ENCODE data around the gene RPRD1A.
"Not testable (repeated sequence)": the region's sequence is repeated elsewhere in the genome, so short reads cannot be mapped to it uniquely, and the experiment has no call there.

The RPRD1A gene

GRCh38 chr18:36077764-36078163, 10.4 kb upstream of the RPRD1A start:
- not testable (repeated sequence) for DNase-seq

DNA sequence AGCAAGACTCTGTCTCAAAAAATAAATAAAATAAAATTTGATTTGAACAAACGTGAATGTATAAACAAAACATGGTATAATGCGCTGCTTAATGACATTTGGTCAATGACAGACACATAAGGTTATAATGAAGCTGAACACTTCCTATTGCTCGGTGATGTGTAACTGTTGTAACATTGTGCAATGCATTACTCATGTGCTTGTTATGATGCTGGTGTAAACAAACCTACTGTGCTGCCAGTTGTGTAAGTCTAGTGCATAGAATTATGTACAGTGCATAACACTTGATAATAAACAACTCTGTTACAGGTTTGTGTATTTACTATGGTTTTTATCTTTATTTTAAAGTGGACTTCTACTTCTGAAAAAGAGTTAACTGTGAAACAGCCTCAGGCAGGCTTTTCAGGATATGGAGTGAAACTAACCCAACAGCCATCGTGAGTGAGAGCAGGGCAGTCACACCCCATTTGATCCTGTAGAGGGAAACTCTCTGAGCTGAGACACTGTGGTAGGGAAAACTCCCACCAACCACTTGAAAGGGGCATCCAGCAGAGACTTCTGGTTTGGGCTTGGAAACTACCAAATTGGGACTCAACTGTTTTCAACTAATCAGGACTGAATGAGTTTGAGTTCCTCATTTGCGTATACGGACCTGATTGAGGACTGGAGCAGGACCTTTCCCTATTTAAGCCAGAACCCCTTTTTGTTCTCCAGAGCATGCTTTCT, 8.7 kb upstream of the RPRD1A start:
- peak; percentile 5 to 40 for DNase-seq

DNA sequence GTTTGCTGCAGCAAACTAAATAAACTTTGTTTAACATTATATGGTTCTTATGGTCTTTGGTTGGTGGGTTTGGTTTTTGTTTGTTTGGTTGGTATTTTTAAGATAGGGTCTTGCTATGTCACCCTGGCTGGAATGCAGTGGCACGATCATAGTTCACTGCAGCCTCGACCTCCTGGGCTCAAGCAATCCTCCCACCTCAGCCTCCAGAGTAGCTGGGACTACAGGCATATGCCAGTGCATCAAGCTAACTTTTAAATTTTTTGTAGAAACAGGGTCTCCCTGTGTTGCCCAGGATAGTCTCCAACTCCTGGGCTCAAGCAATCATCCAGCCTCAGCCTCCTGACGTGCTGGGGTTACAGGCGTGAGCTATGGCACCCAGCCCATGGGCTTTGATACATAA, 7.1 kb upstream of the RPRD1A start:
- no peak for DNase-seq

- DNase-seq, result no peak
Measured at GRCh38 chr18:36073676-36074075, 6.3 kb upstream of the RPRD1A start.

DNA sequence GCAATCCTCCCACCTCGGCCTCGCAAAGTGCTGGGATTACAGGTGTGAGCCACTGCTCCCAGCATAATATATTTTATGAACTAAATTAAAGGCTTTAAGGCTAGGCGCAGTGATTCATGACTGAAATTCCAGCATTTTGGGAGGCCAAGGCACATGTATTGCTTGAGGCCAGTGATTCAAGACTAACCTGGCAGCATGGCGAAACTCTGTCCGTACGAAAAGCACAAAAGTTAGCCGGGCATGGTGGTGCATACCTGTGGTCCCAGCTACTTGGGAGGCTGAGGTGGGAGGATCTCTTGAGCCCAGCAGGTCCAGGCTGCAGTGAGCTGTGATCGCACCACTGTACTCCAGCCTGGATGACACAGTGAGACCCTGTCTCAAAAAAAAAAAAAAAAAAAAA, 5.0 kb upstream of the RPRD1A start:
- DNase-seq, result not testable (repeated sequence)

DNA sequence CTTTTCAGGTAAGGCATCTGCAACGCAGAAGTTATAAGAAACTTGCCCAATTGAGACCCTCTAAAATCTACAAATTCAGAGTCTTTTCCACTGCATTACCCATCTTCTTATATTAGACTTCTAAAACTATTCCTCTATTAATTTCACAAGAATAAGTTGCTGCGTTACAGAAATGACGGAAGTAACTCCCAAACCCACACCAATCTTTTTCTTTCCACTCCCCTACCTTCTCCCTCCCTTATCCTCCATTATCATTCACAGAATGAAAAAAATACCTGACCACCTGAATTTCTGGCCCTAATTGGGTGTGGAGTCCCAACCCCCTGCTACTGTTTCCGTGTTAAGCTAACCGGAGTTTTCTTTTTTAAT, 689 bp downstream of the RPRD1A start:
- DNase-seq, result no peak

- no peak for DNase-seq
Measured at GRCh38 chr18:36066001-36066400, 1.4 kb downstream of the RPRD1A start.

GRCh38 chr18:36064809-36065079, 2.6 kb downstream of the RPRD1A start:
- not testable (repeated sequence) for DNase-seq

DNA sequence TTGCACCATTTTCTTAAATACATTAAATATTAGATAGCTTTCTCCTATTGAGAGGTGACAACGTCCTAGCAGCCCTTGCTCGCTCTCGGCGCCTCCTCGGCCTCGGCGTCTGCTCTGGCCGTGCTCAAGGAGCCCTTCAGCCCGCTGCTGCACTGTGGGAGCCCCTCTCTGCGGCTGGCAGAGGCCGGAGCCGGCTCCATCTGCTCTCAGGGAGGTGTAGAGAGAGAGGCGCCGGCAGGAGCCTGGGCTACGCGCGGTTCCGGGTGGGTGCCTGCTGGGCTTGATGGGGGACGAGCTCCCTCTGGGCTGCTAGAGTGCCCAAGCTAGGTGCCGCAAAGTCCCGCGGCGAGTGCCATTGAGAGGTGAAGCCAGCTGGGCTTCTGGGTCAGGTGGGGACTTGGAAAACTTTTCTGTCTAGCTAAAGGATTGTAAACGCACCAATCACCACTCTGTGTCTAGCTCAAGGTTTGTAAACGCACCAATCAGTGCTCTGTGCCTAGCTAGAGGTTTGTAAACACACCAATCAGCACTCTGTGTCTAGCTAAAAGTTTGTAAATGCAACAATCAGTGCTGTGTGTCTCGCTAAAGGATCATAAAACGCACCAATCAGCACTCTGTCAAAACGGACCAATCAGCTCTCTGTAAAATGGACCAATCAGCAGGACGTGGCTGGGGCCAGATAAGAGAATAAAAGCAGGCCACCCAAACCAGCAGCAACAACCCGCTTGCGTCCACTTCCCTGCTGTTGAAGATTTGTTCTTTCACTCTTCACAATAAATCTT, 3.1 kb downstream of the RPRD1A start:
- no peak for DNase-seq

DNA sequence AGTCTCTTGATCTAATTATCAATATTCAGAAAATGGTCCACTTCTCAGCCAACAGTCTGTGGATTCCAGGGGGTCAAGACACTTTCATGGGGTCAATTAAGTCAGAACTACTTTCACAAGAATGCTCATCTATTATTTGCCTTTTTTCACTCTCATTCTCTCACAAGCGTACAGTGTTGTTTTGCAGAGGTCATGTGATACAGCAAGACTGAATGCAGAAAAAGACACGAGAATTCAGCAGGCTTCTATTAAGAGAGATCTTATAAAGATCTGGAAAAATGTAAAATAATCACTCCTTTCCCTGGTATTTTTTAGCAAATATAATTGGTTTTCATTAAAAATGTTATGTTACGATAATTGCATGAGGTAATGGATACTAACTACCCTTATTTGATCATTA, 8.7 kb downstream of the RPRD1A start:
- no peak for DNase-seq

GRCh38 chr18:36051760-36052159, 15.6 kb downstream of the RPRD1A start:
- DNase-seq, result no peak

- DNase-seq, result no peak
Measured at GRCh38 chr18:36050479-36050878, 16.9 kb downstream of the RPRD1A start.

- DNase-seq, result no peak
Measured at GRCh38 chr18:36047521-36047920, 19.8 kb downstream of the RPRD1A start.

GRCh38 chr18:36046898-36047297, 20.5 kb downstream of the RPRD1A start:
- no peak for DNase-seq

DNA sequence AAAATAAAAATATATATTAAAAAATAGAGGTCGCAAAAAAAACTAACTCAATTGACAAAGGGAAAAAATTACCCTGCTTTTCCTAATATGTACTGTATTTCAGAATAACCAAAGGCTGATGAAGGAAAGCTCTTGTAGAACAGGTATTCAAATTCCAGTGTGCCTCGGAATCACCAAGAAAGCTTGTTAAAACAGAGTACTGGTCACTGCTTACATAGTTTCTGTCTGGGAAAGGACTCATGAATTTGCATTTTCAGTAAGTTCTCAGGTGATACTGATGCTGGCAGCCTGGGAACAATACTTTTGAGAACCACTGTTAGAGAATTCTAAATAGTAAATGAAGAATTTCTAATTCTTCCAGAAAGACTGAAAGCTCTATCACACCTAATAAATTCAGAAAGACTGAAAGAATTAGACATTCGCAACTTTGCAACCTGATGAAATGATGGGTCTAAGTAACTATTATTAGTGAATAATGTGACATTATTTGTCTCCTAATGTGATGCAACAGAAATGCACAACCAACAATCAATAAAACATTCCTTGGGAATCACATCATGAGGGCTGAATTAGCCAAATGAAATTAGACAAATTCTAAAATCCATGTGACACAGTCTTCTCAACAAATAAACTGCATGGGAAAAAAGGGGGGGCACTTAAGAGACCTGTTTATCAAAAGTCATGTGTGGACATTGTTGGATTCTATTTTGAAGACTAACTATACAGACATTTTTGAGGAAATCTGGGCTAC, 21.9 kb downstream of the RPRD1A start:
- no peak for DNase-seq

DNA sequence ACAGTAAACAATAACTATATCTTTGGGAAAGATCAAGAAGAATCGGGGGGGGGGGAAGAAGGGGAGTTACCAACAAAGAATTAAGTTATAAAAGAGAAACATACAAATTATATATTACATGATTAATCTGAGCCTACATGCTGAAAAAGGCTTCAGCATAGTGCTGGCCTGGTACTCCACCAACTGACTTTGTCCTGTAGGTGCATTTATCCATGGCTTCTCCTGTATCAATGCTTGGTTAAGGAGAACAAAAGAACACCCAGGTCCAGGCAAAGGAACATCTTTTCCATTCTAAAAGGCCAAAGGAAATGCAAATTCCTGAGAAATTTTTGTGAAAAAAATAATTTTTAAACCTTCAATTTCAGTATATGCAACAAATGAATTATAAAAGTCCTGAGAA, 24.2 kb downstream of the RPRD1A start:
- DNase-seq, result no peak

DNA sequence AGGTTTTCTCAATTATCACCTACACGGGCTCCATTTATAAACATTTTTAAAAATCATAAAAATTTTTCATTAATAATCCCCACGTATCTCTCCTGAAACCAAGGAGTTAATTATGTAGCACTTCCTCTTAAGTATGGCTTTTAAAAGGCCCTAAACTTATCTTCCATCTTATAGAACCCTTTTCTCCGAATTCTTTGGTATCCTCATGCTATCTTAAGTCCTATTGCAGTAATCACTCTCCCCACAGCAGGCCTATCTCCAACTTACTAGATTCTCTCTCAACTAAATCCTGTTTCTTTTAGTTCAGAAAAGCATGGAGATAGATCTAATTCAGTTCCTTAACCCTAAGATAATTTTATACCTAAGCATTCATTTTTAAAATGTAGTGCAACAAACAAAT, 26.2 kb downstream of the RPRD1A start:
- no peak for DNase-seq

GRCh38 chr18:36038102-36038663, 29.2 kb downstream of the RPRD1A start:
- no peak for DNase-seq

- DNase-seq, result peak in 1 of 2 experiments; percentile 14
Measured at GRCh38 chr18:36035253-36035652, 32.1 kb downstream of the RPRD1A start.

GRCh38 chr18:36034299-36034895, 33.0 kb downstream of the RPRD1A start:
- DNase-seq, result no peak

DNA sequence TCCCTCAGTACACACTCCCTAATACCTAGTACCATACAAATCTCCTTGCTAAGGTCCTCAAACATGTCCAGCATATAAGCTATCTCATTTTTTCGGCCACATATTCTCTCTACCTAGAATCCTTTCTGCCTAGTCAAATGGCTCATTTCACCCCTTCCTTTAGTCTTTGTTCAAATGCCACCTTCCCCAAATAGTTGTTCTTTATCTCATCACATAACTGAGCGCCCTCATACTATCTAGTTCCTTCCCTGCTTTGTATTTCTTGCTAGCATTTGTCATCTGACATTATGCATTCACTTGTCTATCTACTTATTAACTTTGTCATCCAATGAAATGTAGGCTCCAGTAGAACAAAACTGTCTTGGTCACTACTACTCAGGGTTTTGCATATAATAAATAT, 35.5 kb downstream of the RPRD1A start:
- no peak for DNase-seq

DNA sequence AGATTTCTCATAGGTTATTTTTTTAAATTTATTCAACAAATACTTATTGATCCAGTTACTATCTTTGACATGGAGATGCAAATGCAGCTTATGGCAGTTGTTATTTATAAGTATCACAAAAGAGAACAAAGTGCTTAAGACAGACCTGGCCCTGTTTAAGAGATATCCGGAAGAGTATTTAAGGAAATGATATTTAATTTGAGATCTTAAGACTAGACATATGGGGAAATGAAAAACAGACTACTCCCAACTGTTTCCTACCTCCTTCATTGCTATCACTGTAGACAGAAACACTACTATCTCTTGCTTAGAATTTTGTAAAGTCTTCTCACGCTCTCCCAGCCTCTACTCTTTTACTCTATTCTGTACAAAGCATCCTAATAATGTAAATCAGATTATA, 36.0 kb downstream of the RPRD1A start:
- DNase-seq, result no peak

DNA sequence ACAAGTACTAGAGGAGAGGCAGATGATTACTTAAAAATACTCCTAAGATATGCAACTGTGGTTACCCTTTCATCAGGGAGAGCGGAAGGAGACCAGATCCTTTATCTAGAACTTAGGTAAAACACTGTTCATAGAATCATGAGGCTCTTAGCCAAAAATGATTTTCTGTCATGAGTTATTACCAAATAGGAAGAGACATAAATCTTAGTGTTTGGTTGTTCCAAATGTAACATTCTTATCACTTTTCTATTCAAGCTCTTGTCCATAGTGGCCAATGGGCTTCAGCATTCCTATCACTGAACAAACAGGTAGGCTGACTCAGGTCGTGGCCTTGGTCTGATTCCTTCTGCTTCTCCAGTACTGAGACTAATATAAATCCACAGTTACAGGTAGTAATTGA, 38.5 kb downstream of the RPRD1A start:
- no peak for DNase-seq

All from NCI-H187 (cell line).